Measurements from ENCODE around the gene HOXA9.

Gene HOXA9

DNA sequence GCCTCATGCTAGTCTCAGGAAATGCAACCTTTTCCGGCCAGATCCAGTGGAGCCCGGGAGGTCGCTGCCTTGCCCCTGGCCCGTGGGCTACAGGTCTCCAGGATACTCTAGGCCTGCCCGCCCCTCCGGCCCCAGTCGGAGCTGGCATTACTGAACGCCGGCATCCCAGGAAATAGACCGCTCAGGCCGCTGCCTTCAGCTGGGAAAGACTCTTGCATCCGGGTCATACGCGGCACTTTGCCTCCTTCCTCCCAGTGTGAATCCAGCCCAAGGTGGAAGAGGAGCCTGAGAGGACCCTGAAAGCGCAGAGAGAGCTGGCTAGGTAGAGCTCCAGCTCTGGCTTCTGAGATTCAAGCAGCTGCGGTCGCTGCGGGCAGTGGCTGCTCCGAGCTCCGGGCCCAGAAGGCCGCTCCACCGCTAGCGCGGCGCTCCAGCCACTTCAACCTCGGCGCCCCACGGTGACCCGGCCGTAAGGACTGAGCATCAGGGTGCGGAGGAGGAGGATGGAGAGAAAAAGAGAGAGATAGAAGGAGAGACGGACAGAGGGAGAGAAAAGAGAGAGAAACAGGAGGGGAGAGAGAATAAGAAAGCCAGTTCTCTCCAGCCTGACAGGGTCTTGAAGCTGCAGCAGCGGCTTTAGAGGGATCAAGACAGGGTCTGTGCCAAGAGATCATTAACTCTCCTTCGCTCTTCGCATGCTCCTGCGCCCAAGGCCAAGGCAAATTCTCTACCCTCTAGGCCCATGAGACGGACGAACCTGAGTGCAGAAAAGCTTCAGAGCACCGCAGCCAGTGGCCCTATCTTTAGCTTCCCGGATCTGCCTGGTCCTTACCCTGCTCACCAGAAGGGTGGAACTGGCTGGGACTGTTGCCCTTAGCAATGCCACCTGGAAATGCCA lies 10.5 kb upstream of the HOXA9 start:
- in situ Hi-C loops (cut with MboI; ENCODE audit: low pct_unique_long_range_greater_than_20kb, low sequenced_read_pairs, unreplicated experiment), result no loop called here
- DNase-seq (ENCODE audit: low spot score), result no peak
- no peak for TF ChIP-seq CTCF (IDR thresholded peaks at IDR 0.05; ENCODE audit: extremely low read depth, insufficient read depth, missing control alignments)

DNA sequence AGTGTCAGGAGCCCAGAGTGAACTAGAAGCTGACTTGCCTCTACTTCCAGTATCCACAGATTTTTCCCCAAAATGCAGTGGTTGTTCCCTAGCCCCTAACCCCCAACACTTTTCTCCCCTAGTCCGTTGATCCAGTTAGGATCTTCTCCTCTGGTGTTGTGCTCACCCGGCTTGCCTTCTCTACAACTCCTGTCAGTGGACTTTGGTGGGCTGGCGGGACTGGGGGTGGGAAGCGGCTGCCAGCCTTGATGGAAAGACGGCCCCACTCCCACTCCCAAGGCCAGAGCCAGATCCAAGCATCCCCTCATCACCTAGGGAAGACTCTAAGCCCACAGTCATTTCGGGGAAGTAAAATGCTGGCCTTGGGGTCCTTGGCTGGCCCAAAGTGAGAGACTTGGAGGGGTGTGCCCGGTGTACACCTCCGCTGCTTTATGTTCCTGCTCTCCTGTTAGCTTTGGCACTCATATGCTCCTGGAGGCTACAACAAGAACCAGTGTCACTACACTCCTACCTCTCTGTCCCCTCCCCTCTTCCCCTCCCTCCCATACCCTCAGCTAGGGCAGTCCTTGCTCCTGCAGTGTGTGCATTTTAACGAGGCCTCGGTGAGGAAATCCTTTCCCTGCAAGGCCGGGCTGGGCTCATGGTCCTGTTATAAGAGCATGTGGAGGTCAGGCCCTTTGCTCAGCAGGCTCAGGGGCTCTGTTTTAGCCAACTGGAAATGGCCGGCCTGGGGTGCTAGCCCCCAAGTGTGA lies 9.7 kb upstream of the HOXA9 start:
- no peak for DNase-seq (ENCODE audit: low spot score)
- TF ChIP-seq CTCF (IDR thresholded peaks at IDR 0.05; ENCODE audit: extremely low read depth, insufficient read depth, missing control alignments), result no peak
- in situ Hi-C loops (cut with MboI; ENCODE audit: low pct_unique_long_range_greater_than_20kb, low sequenced_read_pairs, unreplicated experiment), result loop anchor here (25.0 kb wide), 1 partner anchor 813 kb away; no protein-coding TSS in a partner anchor

GRCh38 chr7:27173956-27174873 lies 8.9 kb upstream of the HOXA9 start, which contains the start of gene HOXA10:
TSS of gene HOXA10 (minus strand) at chr7:27174320. CDS start at chr7:27174306, 14 bp downstream.
- no peak for DNase-seq (ENCODE audit: low spot score)
- in situ Hi-C loops (cut with MboI; ENCODE audit: low pct_unique_long_range_greater_than_20kb, low sequenced_read_pairs, unreplicated experiment), result loop anchor here (25.0 kb wide), 1 partner anchor 812 kb away; no protein-coding TSS in a partner anchor
- TF ChIP-seq CTCF (IDR thresholded peaks at IDR 0.05; ENCODE audit: extremely low read depth, insufficient read depth, missing control alignments), result no peak

- in situ Hi-C loops (cut with MboI; ENCODE audit: low pct_unique_long_range_greater_than_20kb, low sequenced_read_pairs, unreplicated experiment), result loop anchor here (25.0 kb wide), 1 partner anchor 811 kb away; no protein-coding TSS in a partner anchor
- DNase-seq (ENCODE audit: low spot score), result no peak
- TF ChIP-seq CTCF (IDR thresholded peaks at IDR 0.05; ENCODE audit: extremely low read depth, insufficient read depth, missing control alignments), result no peak
Observed at GRCh38 chr7:27173511-27173955, 8.2 kb upstream of the HOXA9 start.

GRCh38 chr7:27172823-27173510 lies 7.6 kb upstream of the HOXA9 start:
- TF ChIP-seq CTCF (IDR thresholded peaks at IDR 0.05; ENCODE audit: extremely low read depth, insufficient read depth, missing control alignments), result no peak
- DNase-seq (ENCODE audit: low spot score), result no peak
- in situ Hi-C loops (cut with MboI; ENCODE audit: low pct_unique_long_range_greater_than_20kb, low sequenced_read_pairs, unreplicated experiment), result loop anchor here (25.0 kb wide), 1 partner anchor 811 kb away; no protein-coding TSS in a partner anchor
